B cell (primary cell): ENCODE results near the gene LRRC4C. TPM values are rescaled to one million over a fixed set of nuclear protein-coding genes. Genes with fewer than 3 reads are reported as not detected.

Experiments
- ATAC-seq: fragments of 200-7000 bp; cut with Tn5 transposase; one replicate; pipeline ENCODE4 v1.10.0; 2021; ENCODE audit warnings: low read depth, mild to moderate bottlenecking, moderate number of reproducible peaks, moderate library complexity
- CTCF ChIA-PET: fragments of 350-600 bp; sonication (Branson Sonifier 250); formaldehyde crosslinking; loops from one replicate; lab custom pipeline; 2021; ENCODE audit warnings: antibody characterized with exemption, inconsistent platforms; lab: Charles Lee
- POLR2A ChIA-PET: fragments of 350-600 bp; sonication (Branson Sonifier 250); formaldehyde crosslinking; loops from one replicate; lab custom pipeline; 2021; ENCODE audit warnings: antibody characterized with exemption; lab: Charles Lee
- DNase-seq: peaks from one replicate; pipeline ENCODE4 v3.0.0; 2013
- H2AFZ ChIP-seq: 2 replicates; pipeline ENCODE4 v1.6.1; 2012; ENCODE audit warnings: mild to moderate bottlenecking, low read depth, low read length; ENCODE audit not compliant: insufficient read depth, poor library complexity, severe bottlenecking
- H3K27ac ChIP-seq, 2 donors: 1 replicate in 1 of 2; 2 replicates in 1 of 2; pipeline ENCODE4 v1.5.1; 2012 to 2013; ENCODE audit warnings: low read length in 2 of 2, mild to moderate bottlenecking in 2 of 2, moderate library complexity in 1 of 2
- H3K27me3 ChIP-seq, 4 experiments: fragments of 200-600 bp in 1 of 4; sonication (generic) in 1 of 4; replicated peaks in 1 of 4; 1 replicate in 2 of 4; 2 replicates in 2 of 4; pipeline versions ENCODE4 v1.6.1 to v1.7.0; 2013 to 2016; ENCODE audit warnings: low read length in 3 of 4, mild to moderate bottlenecking in 2 of 4, mixed read lengths in 1 of 4, moderate library complexity in 1 of 4; ENCODE audit not compliant: insufficient read depth in 4 of 4, control insufficient read depth in 3 of 4; ENCODE audit errors: control extremely low read depth in 1 of 4
- H3K36me3 ChIP-seq, 2 experiments: replicated peaks in 1 of 2; 1 replicate in 1 of 2; 2 replicates in 1 of 2; pipeline versions ENCODE4 v1.6.1 to v1.7.1; 2013; ENCODE audit warnings: low read length in 1 of 2; ENCODE audit not compliant: insufficient read depth in 2 of 2, control insufficient read depth in 1 of 2; ENCODE audit errors: control extremely low read depth in 1 of 2, extremely low read depth in 1 of 2
- H3K4me1 ChIP-seq, 2 donors: fragments of 200-600 bp in 1 of 2; sonication (generic) in 1 of 2; 1 replicate in 1 of 2; 2 replicates in 1 of 2; pipeline versions ENCODE4 v1.5.1 to v1.6.1; 2013 to 2017; ENCODE audit warnings: low read length in 2 of 2; ENCODE audit not compliant: control insufficient read depth in 2 of 2, insufficient read depth in 2 of 2
- H3K4me2 ChIP-seq: replicated peaks from 2 replicates; pipeline ENCODE3; 2012; ENCODE audit warnings: mild to moderate bottlenecking, low read depth, low read length; ENCODE audit not compliant: poor library complexity, severe bottlenecking
- H3K4me3 ChIP-seq, 5 experiments: fragments of 200-600 bp in 1 of 5; sonication (generic) in 1 of 5; 1 replicate in 3 of 5; 2 replicates in 2 of 5; pipeline versions ENCODE4 v1.5.1 to v1.7.0; 2011 to 2016; ENCODE audit warnings: low read length in 4 of 5, mild to moderate bottlenecking in 4 of 5, low read depth in 2 of 5, control low read depth in 1 of 5, moderate library complexity in 1 of 5; ENCODE audit not compliant: insufficient read depth in 1 of 5; ENCODE audit errors: control extremely low read depth in 1 of 5, extremely low read depth in 1 of 5
- H3K79me2 ChIP-seq: fragments of 200-600 bp; sonication (generic); one replicate; pipeline ENCODE4 v1.6.0; 2016; ENCODE audit warnings: low read length; ENCODE audit not compliant: control insufficient read depth, insufficient read depth
- H3K9ac ChIP-seq: fragments of 200-600 bp; sonication (generic); 2 replicates; pipeline ENCODE4 v1.6.1; 2017; ENCODE audit warnings: mild to moderate bottlenecking, low read length, moderate library complexity
- H3K9me3 ChIP-seq, 3 donors: one replicate each; pipeline versions ENCODE4 v1.6.1 to v1.7.1; 2013; ENCODE audit warnings: low read length in 2 of 3; ENCODE audit not compliant: control insufficient read depth in 2 of 3, insufficient read depth in 1 of 3; ENCODE audit errors: control extremely low read depth in 1 of 3
- H4K20me1 ChIP-seq: 2 replicates; pipeline ENCODE4 v1.6.0; 2012; ENCODE audit warnings: mild to moderate bottlenecking, low read length; ENCODE audit not compliant: insufficient read depth, control insufficient read depth, poor library complexity, severe bottlenecking
- H3K27ac Mint-ChIP-seq: one replicate; pipeline ENCODE4 v1.8.0; 2021; ENCODE audit warnings: mixed read lengths
- H3K27me3 Mint-ChIP-seq: one replicate; pipeline ENCODE4 v1.8.0; 2021; ENCODE audit warnings: mixed read lengths
- H3K4me1 Mint-ChIP-seq: one replicate; pipeline ENCODE4 v1.8.0; 2021; ENCODE audit warnings: mixed read lengths
- H3K4me3 Mint-ChIP-seq: one replicate; pipeline ENCODE4 v1.8.0; 2021; ENCODE audit warnings: mixed read lengths
- H3K9me3 Mint-ChIP-seq: one replicate; pipeline ENCODE4 v1.8.0; 2022; ENCODE audit warnings: mixed read lengths; ENCODE audit not compliant: insufficient read depth
- EZH2 ChIP-seq: IDR thresholded peaks from 2 replicates; pipeline ENCODE4 v1.6.1; 2012; ENCODE audit warnings: borderline replicate concordance, low read depth, mild to moderate bottlenecking, moderate library complexity, low read length; ENCODE audit not compliant: insufficient read depth, poor library complexity, severe bottlenecking
- WGBS: methylation state at CpG from one replicate; pipeline ENCODE4 v1.1.5; 2013; ENCODE audit warnings: missing lambda C conversion rate; ENCODE audit not compliant: insufficient coverage; 5-methylcytosine and 5-hydroxymethylcytosine counted together
- intact Hi-C: fragments of 100-400 bp; cut with micrococcal nuclease; formaldehyde crosslinking; loops from one replicate; pipeline ENCODE4 v1.10.0; 2022
- polyA plus RNA-seq: library from polyadenylated mRNA; depleted of rRNA; stranded (reverse); fragments of >200 nt; gene quantifications from 2 replicates; pipeline ENCODE4 v1.2.3, GENCODE V29; 2012
- total RNA-seq, 2 donors: library from RNA; stranded (reverse); fragments of 120-200 nt in 1 of 2; gene quantifications; 1 replicate in 1 of 2; 2 replicates in 1 of 2; pipeline versions ENCODE4 v1.2.3 to v1.2.4, GENCODE V29; 2013 to 2022
- TF ChIP-seq, protein P1 (sequence below): fragments of 200-600 bp; IDR thresholded peaks from one replicate; pipeline ENCODE4 v1.8.0; 2022; ENCODE audit warnings: antibody characterized with exemption, mild to moderate bottlenecking

The LRRC4C gene
- total and polyA plus RNA-seq, 2 donors (not counting 1 experiment from before 2014, with no cell fraction given), result 0.57 TPM; not detected in 1

DNA sequence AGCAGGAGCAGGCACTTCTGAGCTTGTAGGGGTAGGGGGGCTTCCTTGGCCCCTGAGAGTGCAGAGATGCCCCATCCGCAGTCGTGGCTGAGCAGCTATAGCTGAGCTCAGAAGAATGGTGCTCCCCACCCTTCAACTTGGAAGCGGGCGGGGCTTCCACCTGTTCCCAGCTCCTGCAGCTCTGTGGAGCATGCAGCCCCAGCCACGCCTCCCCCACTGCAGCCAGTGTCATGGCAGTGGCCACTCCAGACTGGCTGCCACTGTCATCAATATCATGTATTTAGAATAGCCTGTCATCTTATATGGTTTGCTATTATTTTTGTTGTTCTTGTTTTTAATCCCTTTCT lies 213.1 kb downstream of the LRRC4C start:
- no peak overlapping the region for H2AFZ ChIP-seq
- TF ChIP-seq, protein P1, sequence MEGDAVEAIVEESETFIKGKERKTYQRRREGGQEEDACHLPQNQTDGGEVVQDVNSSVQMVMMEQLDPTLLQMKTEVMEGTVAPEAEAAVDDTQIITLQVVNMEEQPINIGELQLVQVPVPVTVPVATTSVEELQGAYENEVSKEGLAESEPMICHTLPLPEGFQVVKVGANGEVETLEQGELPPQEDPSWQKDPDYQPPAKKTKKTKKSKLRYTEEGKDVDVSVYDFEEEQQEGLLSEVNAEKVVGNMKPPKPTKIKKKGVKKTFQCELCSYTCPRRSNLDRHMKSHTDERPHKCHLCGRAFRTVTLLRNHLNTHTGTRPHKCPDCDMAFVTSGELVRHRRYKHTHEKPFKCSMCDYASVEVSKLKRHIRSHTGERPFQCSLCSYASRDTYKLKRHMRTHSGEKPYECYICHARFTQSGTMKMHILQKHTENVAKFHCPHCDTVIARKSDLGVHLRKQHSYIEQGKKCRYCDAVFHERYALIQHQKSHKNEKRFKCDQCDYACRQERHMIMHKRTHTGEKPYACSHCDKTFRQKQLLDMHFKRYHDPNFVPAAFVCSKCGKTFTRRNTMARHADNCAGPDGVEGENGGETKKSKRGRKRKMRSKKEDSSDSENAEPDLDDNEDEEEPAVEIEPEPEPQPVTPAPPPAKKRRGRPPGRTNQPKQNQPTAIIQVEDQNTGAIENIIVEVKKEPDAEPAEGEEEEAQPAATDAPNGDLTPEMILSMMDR, result no peak
- no peak for TF ChIP-seq EZH2
- no peak overlapping the region for H3K9ac ChIP-seq
- Mint-ChIP-seq H3K4me3 (no peak overlapping the region), H3K4me1 (no peaks in the 10 kb centered on the region), H3K27me3 (no peaks in the 10 kb centered on the region), H3K27ac (no peak overlapping the region), H3K9me3 (peaks cover 2% of the 10 kb centered on the region)
- H3K27me3 ChIP-seq, result no peaks in the 10 kb centered on the region
- H3K9me3 ChIP-seq, result peaks cover 0 to 15% (median 0%) of the 10 kb centered on the region in 3 donors
- H3K4me1 ChIP-seq, result no peaks in the 10 kb centered on the region
- H3K27ac ChIP-seq, result no peak overlapping the region
- no peaks in the 10 kb centered on the region for H3K79me2 ChIP-seq
- H3K4me2 ChIP-seq, result no peak overlapping the region
- POLR2A ChIA-PET, result no interaction called here
- H4K20me1 ChIP-seq, result no peaks in the 10 kb centered on the region
- CTCF ChIA-PET, result no interaction called here
- DNase-seq (no peak), ATAC-seq (no peak)
- no peak overlapping the region for H3K4me3 ChIP-seq
- no peaks in the 10 kb centered on the region for H3K36me3 ChIP-seq
- intact Hi-C loops, result no loop called here
- WGBS, result 87% methylated on average over 4 of the region's 5 CpGs

- Mint-ChIP-seq H3K27me3 (no peaks in the 10 kb centered on the region), H3K27ac (no peak overlapping the region), H3K4me3 (no peak overlapping the region), H3K9me3 (peaks cover 2% of the 10 kb centered on the region), H3K4me1 (no peaks in the 10 kb centered on the region)
- Histone ChIP-seq H3K4me1 (no peaks in the 10 kb centered on the region), H4K20me1 (no peaks in the 10 kb centered on the region), H3K4me3 (no peak overlapping the region), H3K4me2 (no peak overlapping the region), H3K9ac (no peak overlapping the region), H3K27me3 (no peaks in the 10 kb centered on the region), H3K27ac (no peak overlapping the region), H2AFZ (no peak overlapping the region), H3K9me3 (peaks cover 0 to 15% (median 0%) of the 10 kb centered on the region in 3 donors), H3K79me2 (no peaks in the 10 kb centered on the region), H3K36me3 (no peaks in the 10 kb centered on the region)
- CTCF ChIA-PET, result no interaction called here
- DNase-seq, result no peak
- TF ChIP-seq, protein P1, result no peak
- no peak for TF ChIP-seq EZH2
- WGBS, result 83% methylated on average over 10 of the region's 10 CpGs
- no peak for ATAC-seq
- intact Hi-C loops, result no loop called here
- POLR2A ChIA-PET, result no interaction called here
These were observed 213.6 kb downstream of the LRRC4C start for GRCh38 chr11:41245704-41246398.
